Stimulated activated CD4-positive, alpha-beta T cell treated with anti-CD3 and anti-CD28 coated beads, Interleukin-15, amount 100 ng/mL, for 24 hours (primary cell): Measurements from ENCODE around the gene MAGI1.

Experiments used
- DNase-seq: peaks from one replicate; pipeline ENCODE4 v3.0.0-alpha.2; 2020

MAGI1 gene

GRCh38 chr3:65702202-65702601 is 336.5 kb downstream of the MAGI1 start:
- DNase-seq, result no peak

GRCh38 chr3:65701516-65701915 is 337.2 kb downstream of the MAGI1 start:
- DNase-seq, result no peak

GRCh38 chr3:65689436-65689835 is 349.3 kb downstream of the MAGI1 start:
- no peak for DNase-seq

- no peak for DNase-seq
Observed at GRCh38 chr3:65687741-65688140, 351.0 kb downstream of the MAGI1 start.

- no peak for DNase-seq
Observed at GRCh38 chr3:65685621-65686235, 353.0 kb downstream of the MAGI1 start.

GRCh38 chr3:65678516-65678915 is 360.2 kb downstream of the MAGI1 start:
- DNase-seq, result no peak

- DNase-seq, result no peak
Observed at GRCh38 chr3:65677486-65678010, 361.2 kb downstream of the MAGI1 start.

GRCh38 chr3:65676580-65676979 is 362.1 kb downstream of the MAGI1 start:
- DNase-seq, result no peak

- no peak for DNase-seq
Observed at GRCh38 chr3:65675011-65675410, 363.7 kb downstream of the MAGI1 start.

- DNase-seq, result no peak
Observed at GRCh38 chr3:65674226-65674625, 364.5 kb downstream of the MAGI1 start.

- peak; percentile 39 for DNase-seq
Observed at GRCh38 chr3:65672871-65673815, 365.6 kb downstream of the MAGI1 start.

GRCh38 chr3:65672061-65672460 is 366.7 kb downstream of the MAGI1 start:
- DNase-seq, result no peak

- no peak for DNase-seq
Observed at GRCh38 chr3:65671004-65671403, 367.7 kb downstream of the MAGI1 start.

GRCh38 chr3:65669163-65669875 is 369.4 kb downstream of the MAGI1 start:
- no peak for DNase-seq

GRCh38 chr3:65667963-65668362 is 370.8 kb downstream of the MAGI1 start:
- no peak for DNase-seq

- no peak for DNase-seq
Observed at GRCh38 chr3:65666448-65667091, 372.1 kb downstream of the MAGI1 start.

GRCh38 chr3:65665915-65666314 is 372.8 kb downstream of the MAGI1 start:
- no peak for DNase-seq

- DNase-seq, result no peak
Observed at GRCh38 chr3:65664931-65665330, 373.8 kb downstream of the MAGI1 start.

- no peak for DNase-seq
Observed at GRCh38 chr3:65664446-65664845, 374.3 kb downstream of the MAGI1 start.

- DNase-seq, result no peak
Observed at GRCh38 chr3:65662095-65662494, 376.6 kb downstream of the MAGI1 start.

- no peak for DNase-seq
Observed at GRCh38 chr3:65660000-65660598, 378.6 kb downstream of the MAGI1 start.

- DNase-seq, result no peak
Observed at GRCh38 chr3:65659396-65659795, 379.3 kb downstream of the MAGI1 start.
